SK-N-SH (cell line): Measurements from ENCODE around the gene MAP2. TPM values are rescaled to one million over a fixed set of nuclear protein-coding genes. Genes with fewer than 3 reads are reported as not detected.

Source experiments
- CTCF ChIA-PET: fragments of 300-600, 350-600 bp; formaldehyde crosslinking; extraction: SDS; loops from one replicate; lab custom pipeline; 2021; lab: Yijun Ruan, JAX
- POLR2A ChIA-PET: fragments of 350-600 bp; sonication (Branson Sonifier 250); formaldehyde crosslinking; extraction: SDS; loops from one replicate; lab custom pipeline; 2020; ENCODE audit warnings: antibody characterized with exemption, inconsistent platforms; lab: Yijun Ruan, JAX
- DNase-seq: peaks from one replicate; pipeline ENCODE4 v3.0.0; 2012
- H2AFZ ChIP-seq: fragments of 200-600 bp; sonication (generic); 2 replicates; pipeline ENCODE4 v1.8.1; 2016; ENCODE audit warnings: antibody characterized with exemption, mild to moderate bottlenecking, low read depth
- H3F3A ChIP-seq: fragments of 200-600 bp; sonication (generic); replicated peaks from 2 replicates; pipeline ENCODE3; 2016; ENCODE audit warnings: antibody characterized with exemption, mild to moderate bottlenecking; ENCODE audit not compliant: insufficient read depth
- H3K27ac ChIP-seq, 2 experiments: fragments of 200-500 bp in 1 of 2; fragments of 200-600 bp in 1 of 2; sonication (Bioruptor generic) in 1 of 2; sonication (generic), shearing (Covaris generic) in 1 of 2; 2 replicates each; pipeline versions ENCODE4 v1.5.1 to v1.6.1; 2014 to 2016; ENCODE audit warnings: low read depth in 2 of 2, inconsistent platforms in 1 of 2, low read length in 1 of 2, mild to moderate bottlenecking in 1 of 2, mixed read lengths in 1 of 2
- H3K27me3 ChIP-seq: fragments of 200-600 bp; sonication (generic), shearing (Covaris generic); 2 replicates; pipeline ENCODE4 v1.6.1; 2016; ENCODE audit warnings: mixed run types; ENCODE audit not compliant: insufficient read depth
- H3K36me3 ChIP-seq, 2 experiments: fragments of 200-500 bp in 1 of 2; fragments of 200-600 bp in 1 of 2; sonication (Bioruptor generic) in 1 of 2; sonication (generic) in 1 of 2; replicated peaks in 1 of 2; 2 replicates each; pipeline versions ENCODE3 to v1.5.1; 2014 to 2016; ENCODE audit warnings: low read length in 1 of 2, mild to moderate bottlenecking in 1 of 2; ENCODE audit not compliant: insufficient read depth in 2 of 2, control insufficient read depth in 1 of 2
- H3K4me1 ChIP-seq, 2 experiments: fragments of 200-500 bp in 1 of 2; fragments of 200-600 bp in 1 of 2; sonication (Bioruptor generic) in 1 of 2; sonication (generic), shearing (Covaris generic) in 1 of 2; 2 replicates each; pipeline versions ENCODE4 v1.5.1 to v1.6.1; 2014 to 2016; ENCODE audit warnings: low read depth in 1 of 2, low read length in 1 of 2, mixed run types in 1 of 2; ENCODE audit not compliant: insufficient read depth in 2 of 2, control insufficient read depth in 1 of 2
- H3K4me2 ChIP-seq: fragments of 200-600 bp; sonication (generic), shearing (Covaris generic); 2 replicates; pipeline ENCODE4 v1.6.1; 2017; ENCODE audit warnings: mixed run types
- H3K4me3 ChIP-seq, 2 experiments: fragments of 200-500 bp in 1 of 2; fragments of 200-600 bp in 1 of 2; sonication (Bioruptor generic) in 1 of 2; sonication (generic), shearing (Covaris generic) in 1 of 2; 2 replicates each; pipeline versions ENCODE4 v1.5.1 to v1.8.1; 2014 to 2016; ENCODE audit warnings: low read depth in 2 of 2, inconsistent platforms in 1 of 2, low read length in 1 of 2, mild to moderate bottlenecking in 1 of 2, mixed read lengths in 1 of 2, moderate library complexity in 1 of 2
- H3K79me2 ChIP-seq: fragments of 200-600 bp; sonication (generic); 2 replicates; pipeline ENCODE4 v1.8.1; 2017; ENCODE audit warnings: mild to moderate bottlenecking; ENCODE audit not compliant: insufficient read depth
- H3K9ac ChIP-seq: fragments of 200-600 bp; sonication (generic); 2 replicates; pipeline ENCODE4 v1.6.1; 2017; ENCODE audit warnings: mixed run types
- H3K9me2 ChIP-seq: fragments of 200-600 bp; sonication (generic); 2 replicates; pipeline ENCODE4 v1.6.1; 2017; ENCODE audit warnings: mixed run types
- H3K9me3 ChIP-seq: fragments of 200-600 bp; sonication (generic); 2 replicates; pipeline ENCODE4 v1.6.1; 2017; ENCODE audit warnings: mixed run types, mild to moderate bottlenecking, moderate library complexity
- H4K20me1 ChIP-seq: fragments of 200-600 bp; sonication (generic); 2 replicates; pipeline ENCODE4 v1.6.1; 2017; ENCODE audit warnings: mild to moderate bottlenecking, mixed run types; ENCODE audit not compliant: insufficient read depth
- CHD2 ChIP-seq: fragments of 150-350 bp; IDR thresholded peaks from 2 replicates; pipeline ENCODE4 v1.6.1; 2018; ENCODE audit warnings: low read length; ENCODE audit not compliant: partially characterized antibody
- FOSL2 ChIP-seq: IDR thresholded peaks from 2 replicates; pipeline ENCODE4 v1.4.0; 2012; ENCODE audit warnings: low read depth, mild to moderate bottlenecking, moderate library complexity, borderline replicate concordance
- GABPA ChIP-seq: IDR thresholded peaks from 2 replicates; pipeline ENCODE4 v1.4.0; 2012; ENCODE audit warnings: low read depth, mild to moderate bottlenecking
- JUND ChIP-seq: IDR thresholded peaks from 2 replicates; pipeline ENCODE4 v1.4.0; 2012
- MEF2A ChIP-seq: IDR thresholded peaks from 2 replicates; pipeline ENCODE4 v1.4.0; 2012; ENCODE audit warnings: low read depth, borderline replicate concordance
- MXI1 ChIP-seq: IDR thresholded peaks from 2 replicates; pipeline ENCODE4 v1.6.1; 2012; ENCODE audit warnings: mild to moderate bottlenecking, low read depth, low read length, improper control_type of control experiment
- NRF1 ChIP-seq: IDR thresholded peaks from 2 replicates; pipeline ENCODE4 v1.6.1; 2012; ENCODE audit warnings: low read depth, mild to moderate bottlenecking, low read length
- POLR2AphosphoS5 ChIP-seq: IDR thresholded peaks from 2 replicates; pipeline ENCODE4 v1.6.1; 2012; ENCODE audit warnings: low read depth, low read length
- RAD21 ChIP-seq: IDR thresholded peaks from 2 replicates; pipeline ENCODE4 v1.6.1; 2012; ENCODE audit warnings: mild to moderate bottlenecking, low read length
- RCOR1 ChIP-seq: fragments of 150-350 bp; IDR thresholded peaks from 2 replicates; pipeline ENCODE4 v1.6.1; 2017; ENCODE audit warnings: antibody characterized with exemption, low read length
- RFX5 ChIP-seq: IDR thresholded peaks from 2 replicates; pipeline ENCODE4 v1.6.1; 2012; ENCODE audit warnings: mild to moderate bottlenecking, improper control_type of control experiment, low read length
- SIN3A ChIP-seq: IDR thresholded peaks from 2 replicates; pipeline ENCODE4 v1.6.1; 2012; ENCODE audit warnings: low read depth, mild to moderate bottlenecking, low read length, moderate library complexity, borderline replicate concordance
- USF1 ChIP-seq: IDR thresholded peaks from 2 replicates; pipeline ENCODE4 v1.4.0; 2012; ENCODE audit warnings: low read depth, borderline replicate concordance
- USF2 ChIP-seq: fragments of 150-350 bp; IDR thresholded peaks from 2 replicates; pipeline ENCODE4 v1.6.1; 2017; ENCODE audit warnings: antibody characterized with exemption, low read length, low read depth, borderline replicate concordance
- ZBTB33 ChIP-seq: IDR thresholded peaks from 2 replicates; pipeline ENCODE4 v1.4.0; 2012; ENCODE audit warnings: low read depth, borderline replicate concordance
- WGBS: methylation state at CpG from one replicate; pipeline ENCODE4 v1.1.6; 2017; ENCODE audit warnings: low lambda C conversion rate; 5-methylcytosine and 5-hydroxymethylcytosine counted together
- polyA plus RNA-seq, 3 experiments: library from polyadenylated mRNA; depleted of rRNA; stranded (reverse); fragments of >200 nt; gene quantifications; 2 replicates each; pipeline ENCODE4 v1.2.3, GENCODE V29; 2012
- TF ChIP-seq, protein P1 (sequence below): IDR thresholded peaks from 2 replicates; pipeline ENCODE4 v1.4.0; 2012; ENCODE audit warnings: low read depth

Gene MAP2
- polyA plus RNA-seq, 1 of the 3 experiments (the other 2 are of a cell fraction): 7.8 TPM

DNA sequence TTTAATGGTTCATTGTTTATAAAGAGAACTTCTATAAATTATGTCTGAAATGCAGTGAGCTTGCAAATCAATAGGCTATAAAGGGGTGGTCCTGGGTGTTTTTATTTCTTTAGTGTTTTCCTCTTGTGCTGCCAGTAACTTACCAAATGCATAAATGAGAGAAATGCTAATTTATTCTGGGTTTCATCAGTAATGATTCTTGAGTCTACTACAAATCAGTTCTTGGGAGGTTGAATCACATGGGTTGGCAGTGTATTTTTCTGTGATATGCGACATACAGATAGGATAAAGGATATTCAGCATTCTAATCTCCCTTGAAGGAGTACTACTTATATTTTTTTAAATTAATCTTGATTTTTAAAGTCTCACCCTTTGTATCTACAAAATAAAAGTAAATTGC, 177.7 kb downstream of the MAP2 start (continued):
- TF ChIP-seq USF1 (no peak), POLR2AphosphoS5 (no peak), MXI1 (no peak)

GRCh38 chr2:209602259-209602658, 178.4 kb downstream of the MAP2 start:
- Histone ChIP-seq H3F3A (no peaks in the 10 kb centered on the region), H3K79me2 (no peaks in the 10 kb centered on the region), H3K9me3 (no peaks in the 10 kb centered on the region), H3K4me2 (no peak overlapping the region), H3K36me3 (no peaks in the 10 kb centered on the region), H3K4me1 (peaks cover 0 to 9% of the 10 kb centered on the region in 2 experiments; a peak in 2 of 4 replicates), H2AFZ (no peak overlapping the region), H3K9ac (no peak overlapping the region), H3K27me3 (no peaks in the 10 kb centered on the region), H4K20me1 (no peaks in the 10 kb centered on the region), H3K4me3 (no peak overlapping the region), H3K27ac (no peak overlapping the region), H3K9me2 (no peaks in the 10 kb centered on the region)
- ChIA-PET POLR2A (no interaction called here), CTCF (interaction anchor here (1.0 to 1.6 kb wide), 3 partner anchors 10 to 23 kb away, joined by 3 to 5 read pairs (median 3); no protein-coding TSS in a partner anchor)
- TF ChIP-seq RCOR1 (no peak), GABPA (no peak), USF2 (no peak), RAD21 (no peak), CHD2 (no peak), SIN3A (no peak), FOSL2 (no peak), RFX5 (no peak), NRF1 (no peak), MEF2A (no peak), JUND (no peak), ZBTB33 (no peak)
- TF ChIP-seq, protein P1, sequence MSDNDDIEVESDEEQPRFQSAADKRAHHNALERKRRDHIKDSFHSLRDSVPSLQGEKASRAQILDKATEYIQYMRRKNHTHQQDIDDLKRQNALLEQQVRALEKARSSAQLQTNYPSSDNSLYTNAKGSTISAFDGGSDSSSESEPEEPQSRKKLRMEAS: no peak
- WGBS: 39% methylated on average over 1 of the region's 1 CpG
- DNase-seq: no peak
